Kidney epithelial cell (primary cell): Measurements from ENCODE around the gene UBN1. TPM values are rescaled to one million over a fixed set of nuclear protein-coding genes. Genes with fewer than 3 reads are reported as not detected.

Source experiments
- DNase-seq: peaks from one replicate; pipeline ENCODE4 v3.0.0-alpha.2; 2010; ENCODE audit warnings: low read depth
- H3K27me3 ChIP-seq: 2 replicates; pipeline ENCODE4 v1.6.0; 2011; ENCODE audit warnings: low read length; ENCODE audit not compliant: control insufficient read depth, insufficient read depth
- H3K36me3 ChIP-seq: 2 replicates; pipeline ENCODE4 v1.5.1; 2011; ENCODE audit warnings: low read length; ENCODE audit not compliant: control insufficient read depth, insufficient read depth
- H3K4me3 ChIP-seq: 2 replicates; pipeline ENCODE4 v1.5.1; 2011; ENCODE audit warnings: low read depth, mild to moderate bottlenecking, control low read depth, low read length
- CTCF ChIP-seq: IDR thresholded peaks from 2 replicates; pipeline ENCODE4 v1.5.1; 2011; ENCODE audit warnings: mild to moderate bottlenecking, moderate library complexity, low read length, control low read depth, inconsistent platforms; ENCODE audit not compliant: insufficient read depth, poor library complexity, severe bottlenecking
- total RNA-seq: library from RNA; depleted of rRNA; stranded (reverse); fragments of >200 nt; gene quantifications from 2 replicates; pipeline ENCODE4 v1.2.3, GENCODE V29; 2015

Gene UBN1
- total RNA-seq, 1 donor from 2014 or later, result 33.3 TPM

- Histone ChIP-seq H3K36me3 (no peaks in the 10 kb centered on the region), H3K4me3 (no peak overlapping the region), H3K27me3 (no peaks in the 10 kb centered on the region)
- no peak for DNase-seq
- no peak for TF ChIP-seq CTCF
Measured at GRCh38 chr16:4850211-4850610, 2.9 kb downstream of the UBN1 start.

DNA sequence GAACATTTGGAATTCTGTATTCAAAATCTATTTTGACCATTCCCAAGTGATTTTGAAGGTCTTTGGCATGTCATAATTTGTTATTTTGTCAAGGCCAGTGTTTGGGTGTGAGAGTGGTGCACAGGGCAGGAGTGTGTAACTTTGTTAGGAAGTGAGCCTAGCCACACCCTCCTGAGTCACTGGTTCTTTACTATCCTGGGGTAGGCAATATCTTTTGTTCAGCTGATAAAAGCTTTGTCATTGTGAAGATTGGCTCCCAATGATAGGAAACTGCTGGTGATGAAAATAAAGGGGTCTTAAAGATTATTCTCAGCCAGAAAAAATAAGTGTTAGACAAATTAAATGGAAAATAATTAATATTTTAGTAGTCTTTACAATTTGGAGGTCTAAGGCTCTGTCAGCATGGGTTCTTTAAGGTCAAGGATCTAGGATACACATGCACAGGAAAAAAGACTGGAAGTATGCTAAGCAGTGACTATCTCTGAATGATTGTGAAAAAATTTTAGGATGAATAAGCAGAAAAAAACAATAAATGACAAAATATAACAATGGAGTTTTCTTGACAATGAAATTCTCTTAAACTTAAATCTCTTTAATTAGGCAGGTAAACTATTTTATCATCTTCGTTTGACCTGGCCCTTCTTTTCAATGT is 5.1 kb downstream of the UBN1 start:
- H3K4me3 ChIP-seq, result no peak overlapping the region
- no peaks in the 10 kb centered on the region for H3K27me3 ChIP-seq
- no peak for DNase-seq
- TF ChIP-seq CTCF, result no peak
- no peaks in the 10 kb centered on the region for H3K36me3 ChIP-seq

DNA sequence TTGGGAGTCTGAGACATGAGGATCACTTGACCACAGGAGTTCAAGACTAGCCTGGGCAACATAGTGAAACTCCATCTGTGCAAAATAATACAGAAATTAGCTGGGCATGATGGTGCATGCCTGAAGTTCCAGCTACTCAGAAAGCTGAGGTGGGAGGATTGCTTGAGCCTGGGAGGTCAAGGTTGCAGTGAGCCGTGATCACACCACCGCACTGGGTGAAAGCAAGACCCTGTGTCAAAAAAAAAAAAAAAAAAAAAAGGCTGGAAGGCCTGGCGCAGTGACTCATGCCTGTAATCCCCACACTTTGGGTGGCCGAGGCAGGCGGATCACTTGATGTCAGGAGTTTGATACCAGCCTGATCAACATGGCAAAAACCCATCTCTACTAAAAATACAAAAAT is 8.1 kb downstream of the UBN1 start:
- Histone ChIP-seq H3K27me3 (no peaks in the 10 kb centered on the region), H3K36me3 (no peaks in the 10 kb centered on the region), H3K4me3 (no peak overlapping the region)
- TF ChIP-seq CTCF, result no peak
- no peak for DNase-seq

GRCh38 chr16:4855804-4856203 is 8.5 kb downstream of the UBN1 start:
- DNase-seq, result no peak
- TF ChIP-seq CTCF, result no peak
- H3K36me3 ChIP-seq, result no peaks in the 10 kb centered on the region
- H3K4me3 ChIP-seq, result no peak overlapping the region
- no peaks in the 10 kb centered on the region for H3K27me3 ChIP-seq

- H3K27me3 ChIP-seq, result no peaks in the 10 kb centered on the region
- no peaks in the 10 kb centered on the region for H3K36me3 ChIP-seq
- no peak overlapping the region for H3K4me3 ChIP-seq
- no peak for TF ChIP-seq CTCF
- no peak for DNase-seq
Measured at GRCh38 chr16:4859190-4859899, 12.1 kb downstream of the UBN1 start.

GRCh38 chr16:4859900-4860255 is 12.6 kb downstream of the UBN1 start:
- Histone ChIP-seq H3K27me3 (no peaks in the 10 kb centered on the region), H3K36me3 (no peaks in the 10 kb centered on the region), H3K4me3 (no peak overlapping the region)
- DNase-seq, result no peak
- TF ChIP-seq CTCF, result no peak
